ENCODE data around the gene ADIPOR2.
"Not testable (repeated sequence)": the region's sequence is repeated elsewhere in the genome, so short reads cannot be mapped to it uniquely, and the experiment has no call there.

ADIPOR2 gene

DNA sequence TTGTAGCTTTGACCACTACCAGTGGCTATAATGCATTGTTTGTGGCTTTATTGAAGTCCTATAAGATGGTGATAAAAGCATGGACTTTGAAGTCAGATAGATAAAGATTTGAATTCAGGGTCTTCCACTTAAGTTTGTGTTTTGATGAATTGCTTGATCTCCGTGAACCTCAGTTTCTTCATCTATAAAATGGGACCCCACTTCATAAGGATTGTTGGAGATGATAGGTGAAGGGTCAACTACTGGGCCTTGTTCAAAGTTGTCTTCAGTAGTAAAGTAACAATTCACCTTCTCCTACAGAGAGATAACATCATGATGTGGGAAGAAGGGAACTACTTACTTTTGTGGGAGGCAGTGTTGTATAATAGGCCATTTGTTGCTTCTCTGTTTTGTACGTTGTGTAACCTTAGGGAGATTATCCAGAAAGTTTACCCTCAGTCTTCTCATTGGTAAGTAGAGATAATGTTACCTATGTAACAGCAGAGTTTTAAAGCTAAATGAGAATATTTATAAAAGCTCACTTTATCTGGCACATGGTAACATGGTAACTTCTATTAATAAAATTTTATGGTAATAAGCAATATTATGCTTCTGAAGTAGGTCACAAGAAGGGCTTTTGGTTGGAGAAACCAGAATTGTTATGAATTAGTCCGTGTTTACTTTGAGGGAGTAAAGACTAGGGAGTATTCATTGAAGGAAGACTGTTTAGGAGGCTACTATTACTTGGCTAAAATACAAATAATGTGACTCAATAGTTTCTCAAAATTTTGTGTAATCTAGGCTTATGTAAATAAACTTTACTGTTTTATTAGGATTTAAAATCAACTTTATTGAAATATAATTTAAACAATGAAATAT is 15.1 kb downstream of the ADIPOR2 start:
- DNase-seq: no peak

DNA sequence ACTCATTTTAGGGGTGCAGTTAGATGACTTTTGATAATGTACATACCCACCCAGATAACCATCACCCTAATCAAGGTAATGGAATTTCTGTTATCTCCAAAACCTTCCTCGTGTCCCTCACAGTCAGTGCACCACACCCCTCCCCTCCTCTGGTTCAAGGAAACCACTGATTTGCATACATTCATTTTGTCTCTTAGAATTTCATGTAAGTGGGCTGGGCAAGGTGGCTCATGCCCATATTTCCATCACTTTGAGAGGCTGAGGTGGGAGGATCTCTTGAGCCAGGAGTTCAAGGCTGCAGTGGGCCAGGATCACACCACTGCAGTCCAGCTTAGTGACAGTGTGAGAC is 15.7 kb downstream of the ADIPOR2 start:
- no peak for DNase-seq

DNA sequence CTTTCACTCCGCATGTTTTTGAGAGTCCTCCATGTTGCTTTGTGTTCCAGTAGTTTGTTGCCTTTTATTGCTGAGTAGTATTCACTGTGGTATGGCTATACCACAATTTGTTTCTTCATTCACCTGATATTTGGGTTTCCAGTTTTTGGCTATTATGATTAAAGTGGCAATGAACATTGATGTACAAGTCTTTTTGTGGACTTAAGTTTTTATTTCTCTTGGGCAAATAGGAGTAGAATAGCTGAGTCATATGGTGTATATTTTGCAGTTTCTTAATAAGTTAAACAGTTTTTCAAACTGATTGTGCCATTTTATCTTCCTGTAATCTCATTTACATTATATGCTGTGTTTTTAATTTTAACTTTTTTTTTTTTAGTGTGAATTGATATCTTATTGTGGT is 16.2 kb downstream of the ADIPOR2 start:
- no peak for DNase-seq

- not testable (repeated sequence) for DNase-seq
These were observed 19.1 kb downstream of the ADIPOR2 start for GRCh38 chr12:1709968-1710367.

DNA sequence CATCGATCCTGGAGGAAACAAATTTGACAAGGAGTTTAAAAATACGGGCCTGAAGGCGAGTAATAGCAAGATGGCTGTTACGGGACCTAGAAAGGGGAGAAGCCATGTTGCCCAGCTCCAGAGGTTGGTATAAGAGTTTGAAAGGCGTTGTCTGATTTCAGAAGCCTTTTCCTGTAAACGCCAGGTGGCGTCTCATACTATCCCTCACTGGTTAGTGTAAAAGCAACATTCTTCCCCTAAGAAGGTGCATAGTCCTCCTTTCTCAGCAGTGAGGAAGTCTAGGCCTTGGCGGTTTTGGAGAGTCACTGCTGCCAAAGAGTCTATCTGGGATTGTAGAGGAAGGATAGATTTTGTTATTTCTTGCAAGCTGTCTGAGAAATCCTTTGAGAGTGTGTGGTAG is 20.0 kb downstream of the ADIPOR2 start:
- DNase-seq: not testable (repeated sequence)

GRCh38 chr12:1711536-1712211 is 20.8 kb downstream of the ADIPOR2 start:
- DNase-seq: not testable (repeated sequence)

DNA sequence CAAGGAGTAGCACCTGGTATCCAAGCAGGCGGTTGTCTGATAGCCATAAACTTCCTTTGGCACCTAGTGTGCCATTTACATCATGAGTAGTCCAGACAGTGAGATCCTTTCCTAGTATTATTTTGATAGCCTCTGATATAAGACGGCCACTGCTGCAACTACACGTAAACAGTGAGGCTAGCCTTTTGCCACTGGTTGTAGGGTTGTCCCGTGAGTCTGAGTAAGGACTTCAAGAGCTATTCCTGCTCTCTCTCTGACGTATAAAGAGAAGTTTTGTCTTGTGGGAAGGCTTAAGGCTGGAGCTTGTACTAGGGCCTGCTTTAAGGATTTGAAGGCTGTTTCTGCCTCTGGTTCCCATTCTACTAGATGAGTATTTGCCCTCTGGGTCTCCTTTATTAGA is 21.4 kb downstream of the ADIPOR2 start:
- not testable (repeated sequence) for DNase-seq

DNA sequence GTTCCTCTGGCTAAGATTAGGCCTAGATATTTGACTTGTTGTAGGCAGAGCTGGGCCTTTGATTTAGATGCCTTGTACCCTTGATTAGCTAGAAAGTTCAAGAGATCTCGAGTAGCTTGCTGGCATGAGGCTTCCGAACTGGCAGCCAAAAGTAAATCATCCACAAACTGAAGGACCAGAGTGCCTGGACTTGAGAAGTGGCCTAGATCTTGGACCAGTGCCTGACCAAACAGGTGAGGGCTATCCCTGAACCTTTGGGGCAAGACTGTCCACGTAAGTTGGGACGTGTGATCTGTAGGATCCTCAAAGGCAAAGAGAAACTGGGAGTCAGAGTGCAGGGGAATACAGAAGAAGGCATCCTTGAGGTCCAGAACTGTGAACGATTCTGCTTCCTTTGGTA is 22.0 kb downstream of the ADIPOR2 start:
- DNase-seq: not testable (repeated sequence)

DNA sequence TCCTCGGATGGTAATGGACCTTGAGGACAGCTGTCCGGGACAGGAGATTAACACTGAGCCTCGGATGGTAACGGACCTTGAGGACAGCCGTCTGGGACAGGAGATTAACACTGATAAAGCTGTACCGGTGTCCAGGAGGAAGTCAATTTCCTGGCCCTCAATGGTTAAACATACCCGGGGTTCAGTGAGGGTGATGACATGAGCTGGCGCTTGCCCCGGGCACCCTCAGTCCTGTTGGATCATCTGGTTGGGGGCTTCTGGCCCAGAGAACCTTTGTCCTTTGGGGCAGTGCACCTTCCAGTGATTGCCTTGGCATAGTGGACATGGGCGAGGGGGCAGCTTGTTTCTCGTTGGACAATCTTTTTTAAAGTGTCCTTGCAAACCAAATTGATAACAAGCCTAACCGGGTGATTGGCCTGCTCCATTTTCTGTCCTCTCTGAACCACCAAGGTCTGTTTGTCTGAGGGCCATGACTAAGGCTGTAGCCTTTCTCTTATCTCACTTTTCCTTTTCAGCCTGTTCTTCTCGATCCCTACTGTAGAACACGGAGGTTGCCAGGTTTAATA is 23.0 kb downstream of the ADIPOR2 start:
- not testable (repeated sequence) for DNase-seq

- DNase-seq: not testable (repeated sequence)
These were observed 24.6 kb downstream of the ADIPOR2 start for GRCh38 chr12:1715459-1715858.

DNA sequence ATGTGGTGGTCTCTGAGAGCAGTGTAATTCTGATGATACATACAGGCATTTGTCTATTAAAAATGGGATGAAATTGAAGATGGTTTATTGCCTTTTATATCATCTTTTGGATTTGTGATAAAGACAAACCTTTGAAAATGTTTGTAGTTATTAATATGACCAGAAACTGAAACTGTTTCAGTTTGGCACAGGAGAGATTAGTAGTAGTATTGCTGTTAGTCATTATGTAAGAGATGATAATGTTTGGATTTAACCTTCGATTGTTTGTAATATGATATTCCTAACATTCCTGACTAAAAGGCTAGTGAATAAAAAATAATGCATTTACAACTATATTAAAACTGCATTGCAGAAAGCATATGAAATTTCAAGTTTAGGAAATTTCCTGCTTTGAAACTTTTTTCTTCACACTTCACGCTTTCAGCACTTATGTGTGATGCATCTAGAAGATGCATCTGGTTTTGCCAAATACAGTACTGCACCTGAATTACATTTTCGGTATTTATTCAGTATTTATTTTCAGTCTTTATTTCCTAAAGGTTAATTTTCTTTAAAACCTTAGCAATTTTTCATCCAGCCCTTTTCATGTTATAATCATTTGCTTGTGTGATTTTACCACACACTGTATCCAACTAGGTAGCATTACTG is 25.5 kb downstream of the ADIPOR2 start:
- no peak for DNase-seq

DNA sequence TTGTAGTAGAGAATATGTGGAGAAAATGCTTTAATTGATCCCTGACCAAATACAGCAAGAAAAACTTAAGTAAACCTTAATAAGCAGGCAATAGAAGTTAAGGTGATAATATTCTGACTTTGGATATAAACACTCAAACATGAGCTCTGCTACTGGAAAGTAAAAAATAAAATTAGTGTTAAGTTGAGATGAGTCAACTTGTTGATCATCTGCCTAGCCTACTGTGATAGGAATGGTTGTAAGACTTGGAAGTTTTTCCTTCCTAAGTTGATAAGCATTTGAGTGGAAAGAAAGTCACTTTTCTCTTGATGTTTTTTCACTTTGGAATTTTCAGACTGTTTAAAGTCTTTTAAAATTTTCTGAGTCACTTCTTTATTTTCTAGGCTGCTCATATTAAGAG is 26.0 kb downstream of the ADIPOR2 start:
- DNase-seq: no peak

GRCh38 chr12:1719139-1719538 is 28.3 kb downstream of the ADIPOR2 start:
- no peak for DNase-seq

GRCh38 chr12:1720494-1720893 is 29.6 kb downstream of the ADIPOR2 start:
- no peak for DNase-seq

DNA sequence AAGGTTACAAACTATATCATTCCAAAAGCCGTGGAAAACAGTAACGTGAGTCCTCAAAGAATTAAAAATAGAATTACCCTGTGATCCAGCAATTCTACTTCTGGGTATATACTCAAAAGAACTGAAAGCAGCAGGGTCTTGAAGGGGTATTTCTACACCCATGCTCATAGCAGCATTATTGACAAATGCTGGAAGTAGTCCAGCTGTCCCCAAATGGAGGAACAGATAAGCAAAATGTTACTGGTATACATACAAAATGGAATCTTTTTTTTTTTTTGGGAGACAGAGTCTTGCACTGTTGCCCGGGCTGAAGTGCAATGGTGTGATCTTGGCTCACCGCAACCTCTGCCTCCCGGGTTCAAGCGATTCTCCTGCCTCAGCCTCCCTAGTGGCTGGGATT is 32.9 kb downstream of the ADIPOR2 start:
- no peak for DNase-seq

- no peak for DNase-seq
These were observed 33.4 kb downstream of the ADIPOR2 start for GRCh38 chr12:1724250-1724649.

DNA sequence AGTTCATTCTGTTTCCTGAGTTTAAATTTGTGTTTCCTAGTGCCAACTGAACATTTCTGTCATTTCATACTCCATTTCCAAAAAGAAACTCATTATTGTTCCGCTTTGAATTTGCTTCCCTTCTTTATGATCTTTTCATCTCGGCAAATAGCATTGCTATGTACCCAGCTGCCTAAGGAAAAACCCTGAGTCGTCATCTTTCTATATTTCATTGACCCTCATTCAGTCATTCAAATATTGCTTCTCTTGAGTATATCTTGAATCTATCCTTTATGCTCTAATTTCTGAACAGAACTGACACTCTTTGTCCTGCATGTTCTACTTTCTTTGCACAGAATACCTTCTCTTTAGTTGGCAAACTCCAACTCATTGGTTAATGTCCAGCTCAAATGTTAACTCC is 35.9 kb downstream of the ADIPOR2 start:
- DNase-seq: no peak

DNA sequence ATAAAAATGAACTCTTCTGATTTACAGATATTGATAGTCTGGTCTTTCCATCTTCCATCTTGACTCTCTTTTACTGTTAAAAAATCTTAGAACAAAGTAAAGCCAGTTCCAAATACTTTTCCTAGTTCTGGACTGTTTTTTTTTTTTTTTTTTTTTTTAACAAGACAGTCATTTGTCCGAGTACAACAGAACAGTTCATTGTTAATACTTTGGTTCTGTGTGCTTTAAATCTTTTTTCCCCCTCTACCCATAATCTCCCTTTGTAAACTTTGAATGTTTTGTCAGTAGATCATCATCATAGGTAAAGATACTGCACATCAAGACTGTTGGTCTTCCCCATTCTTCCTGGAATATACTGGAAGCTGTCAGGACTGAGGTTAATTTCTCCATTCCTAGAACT is 38.0 kb downstream of the ADIPOR2 start:
- no peak for DNase-seq

GRCh38 chr12:1731019-1731687 is 40.3 kb downstream of the ADIPOR2 start:
- no peak for DNase-seq

- DNase-seq: not testable (repeated sequence)
These were observed 40.8 kb downstream of the ADIPOR2 start for GRCh38 chr12:1731688-1732078.

- DNase-seq: no peak
These were observed 42.0 kb downstream of the ADIPOR2 start for GRCh38 chr12:1732914-1733313.

DNA sequence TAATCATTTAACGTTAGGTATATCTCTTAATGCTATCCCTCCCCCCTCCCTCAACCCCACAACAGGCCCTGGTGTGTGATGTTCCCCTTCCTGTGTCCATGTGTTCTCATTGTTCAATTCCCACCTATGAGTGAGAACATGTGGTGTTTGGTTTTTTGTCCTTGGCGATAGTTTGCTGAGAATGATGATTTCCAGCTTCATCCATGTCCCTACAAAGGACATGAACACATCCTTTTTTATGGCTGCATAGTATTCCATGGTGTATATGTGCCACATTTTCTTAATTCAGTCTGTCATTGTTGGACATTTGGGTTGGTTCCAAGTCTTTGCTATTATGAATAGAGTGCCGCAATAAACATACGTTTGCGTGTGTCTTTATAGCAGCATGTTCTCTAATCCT is 42.8 kb downstream of the ADIPOR2 start:
- DNase-seq: not testable (repeated sequence)
